PC-9 (cell line): ENCODE measurements around the gene TMUB1. TPM values are rescaled to one million over a fixed set of nuclear protein-coding genes. Genes with fewer than 3 reads are reported as not detected.

Experiments
- BruUV-seq: library from RNA; stranded (reverse); fragments of 400-500 nt; replicated peaks from 2 replicates; lab custom pipeline; 2021; lab: Mats Ljungman, UMichigan
- CTCF ChIA-PET: fragments of 300-600 bp; sonication (Branson Sonifier 250); formaldehyde crosslinking; loops from one replicate; lab custom pipeline; 2022; ENCODE audit warnings: antibody characterized with exemption; lab: Charles Lee
- POLR2A ChIA-PET: fragments of 300-600 bp; sonication (Branson Sonifier 250); formaldehyde crosslinking; loops from one replicate; lab custom pipeline; 2022; ENCODE audit warnings: antibody characterized with exemption; ENCODE audit not compliant: unreplicated experiment; lab: Charles Lee
- DNase-seq, 2 experiments: peaks; one replicate each; pipeline versions ENCODE4 v3.0.0 to v3.0.0-alpha.2; 2015 to 2022; ENCODE audit warnings: mixed read lengths in 1 of 2
- H2AFZ ChIP-seq: fragments of 200-600 bp; sonication (generic); 2 replicates; pipeline ENCODE4 v1.8.1; 2017; ENCODE audit warnings: antibody characterized with exemption
- H3F3A ChIP-seq: fragments of 200-600 bp; sonication (generic); 2 replicates; pipeline ENCODE4 v1.8.1; 2017; ENCODE audit warnings: antibody characterized with exemption, mild to moderate bottlenecking, low read depth; ENCODE audit not compliant: insufficient read depth
- H3K27ac ChIP-seq: fragments of 200-600 bp; sonication (generic); 2 replicates; pipeline ENCODE4 v1.6.1; 2016; ENCODE audit warnings: mixed run types
- H3K27me3 ChIP-seq: fragments of 200-600 bp; sonication (generic); 2 replicates; pipeline ENCODE4 v1.6.1; 2016; ENCODE audit warnings: low read depth, mixed run types; ENCODE audit not compliant: insufficient read depth
- H3K36me3 ChIP-seq: fragments of 200-600 bp; sonication (generic); 2 replicates; pipeline ENCODE4 v1.6.1; 2016; ENCODE audit warnings: low read depth, mixed run types
- H3K4me1 ChIP-seq: fragments of 200-600 bp; sonication (generic); replicated peaks from 2 replicates; pipeline ENCODE4 v1.6.1; 2016; ENCODE audit warnings: mixed run types; ENCODE audit not compliant: insufficient read depth
- H3K4me2 ChIP-seq: fragments of 200-600 bp; sonication (generic); 2 replicates; pipeline ENCODE4 v1.6.1; 2017; ENCODE audit warnings: mixed run types
- H3K4me3 ChIP-seq: fragments of 200-600 bp; sonication (generic); 2 replicates; pipeline ENCODE4 v1.6.1; 2016; ENCODE audit warnings: mixed run types
- H3K79me2 ChIP-seq: fragments of 200-600 bp; sonication (generic); 2 replicates; pipeline ENCODE4 v1.6.1; 2017; ENCODE audit warnings: low read depth, mixed run types
- H3K9me2 ChIP-seq: fragments of 200-600 bp; sonication (generic); 2 replicates; pipeline ENCODE4 v1.8.1; 2017; ENCODE audit warnings: mild to moderate bottlenecking; ENCODE audit not compliant: insufficient read depth
- H3K9me3 ChIP-seq: fragments of 200-600 bp; sonication (generic); 2 replicates; pipeline ENCODE4 v1.8.1; 2016; ENCODE audit warnings: low read depth; ENCODE audit not compliant: insufficient read depth
- H4K20me1 ChIP-seq: fragments of 200-600 bp; sonication (generic); 2 replicates; pipeline ENCODE4 v1.8.1; 2017; ENCODE audit not compliant: insufficient read depth
- EZH2 ChIP-seq: fragments of 200-600 bp; sonication (generic); IDR thresholded peaks from 2 replicates; pipeline ENCODE4 v1.8.0; 2017; ENCODE audit warnings: antibody characterized with exemption, low read depth
- intact Hi-C: fragments of 100-400 bp; cut with micrococcal nuclease; formaldehyde crosslinking; loops from one replicate; pipeline ENCODE4 v1.10.0; 2022; ENCODE audit not compliant: unreplicated experiment
- total RNA-seq: library from RNA; stranded (reverse); gene quantifications from 2 replicates; pipeline ENCODE4 v1.2.3, GENCODE V29; 2021
- TF ChIP-seq, protein P1 (sequence below): fragments of 200-600 bp; sonication (generic); conservative IDR thresholded peaks from 2 replicates; pipeline ENCODE4 v1.6.1; 2017; ENCODE audit warnings: mixed run types, antibody characterized with exemption, mild to moderate bottlenecking, moderate library complexity

TMUB1 gene
- total RNA-seq, 1 experiment from 2014 or later, result 87.8 TPM

DNA sequence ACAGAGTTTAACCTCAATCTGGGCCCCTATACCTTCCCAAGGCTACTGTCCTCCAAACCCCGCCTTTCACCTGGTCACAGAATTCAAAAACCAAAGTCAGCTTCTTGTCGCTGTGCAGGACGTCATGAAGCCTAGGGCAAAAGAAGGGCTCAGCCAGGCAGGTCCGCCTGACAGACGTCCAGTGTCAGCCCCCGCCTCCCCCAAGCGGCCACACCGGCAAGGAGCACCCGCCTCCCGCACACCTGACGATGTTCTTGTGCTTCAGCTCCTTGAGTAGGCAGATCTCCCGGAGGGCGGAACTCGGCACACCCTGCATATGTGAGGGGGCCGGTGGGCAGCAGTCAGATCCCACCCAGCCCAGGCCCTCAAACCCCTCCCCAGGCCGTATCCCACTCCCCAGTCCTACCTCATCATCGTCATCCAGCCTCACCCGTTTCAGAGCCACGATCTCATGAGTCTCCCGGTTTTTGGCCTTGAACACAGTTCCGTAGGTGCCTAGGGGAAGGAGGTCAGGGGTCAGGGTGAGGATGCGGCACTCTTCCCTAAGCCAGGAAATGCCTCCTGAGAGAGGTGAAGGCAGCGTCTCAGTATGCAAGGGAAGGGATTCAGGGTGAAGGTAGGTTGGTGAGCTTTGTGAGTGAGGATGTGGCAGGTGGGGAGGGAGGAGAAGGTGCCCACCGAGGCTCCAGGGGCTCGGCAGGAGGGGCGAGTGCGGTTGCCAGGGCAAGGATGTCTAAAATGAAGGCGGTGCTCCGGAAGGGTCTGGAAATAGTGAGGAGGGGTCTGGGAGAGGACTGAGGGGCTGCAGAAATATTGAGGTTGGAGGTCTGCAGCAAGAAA, 26.4 kb downstream of the TMUB1 start:
- no peak for DNase-seq
- H3K79me2 ChIP-seq, result peaks cover 25% of the 10 kb centered on the region
- H3F3A ChIP-seq, result peaks cover 35% of the 10 kb centered on the region; the same call in 1 of the 2 replicates
- no peaks in the 10 kb centered on the region for H3K27me3 ChIP-seq
- intact Hi-C loops, result no loop called here
- CTCF ChIA-PET, result no interaction called here
- H3K9me3 ChIP-seq, result no peaks in the 10 kb centered on the region
- TF ChIP-seq, protein P1, sequence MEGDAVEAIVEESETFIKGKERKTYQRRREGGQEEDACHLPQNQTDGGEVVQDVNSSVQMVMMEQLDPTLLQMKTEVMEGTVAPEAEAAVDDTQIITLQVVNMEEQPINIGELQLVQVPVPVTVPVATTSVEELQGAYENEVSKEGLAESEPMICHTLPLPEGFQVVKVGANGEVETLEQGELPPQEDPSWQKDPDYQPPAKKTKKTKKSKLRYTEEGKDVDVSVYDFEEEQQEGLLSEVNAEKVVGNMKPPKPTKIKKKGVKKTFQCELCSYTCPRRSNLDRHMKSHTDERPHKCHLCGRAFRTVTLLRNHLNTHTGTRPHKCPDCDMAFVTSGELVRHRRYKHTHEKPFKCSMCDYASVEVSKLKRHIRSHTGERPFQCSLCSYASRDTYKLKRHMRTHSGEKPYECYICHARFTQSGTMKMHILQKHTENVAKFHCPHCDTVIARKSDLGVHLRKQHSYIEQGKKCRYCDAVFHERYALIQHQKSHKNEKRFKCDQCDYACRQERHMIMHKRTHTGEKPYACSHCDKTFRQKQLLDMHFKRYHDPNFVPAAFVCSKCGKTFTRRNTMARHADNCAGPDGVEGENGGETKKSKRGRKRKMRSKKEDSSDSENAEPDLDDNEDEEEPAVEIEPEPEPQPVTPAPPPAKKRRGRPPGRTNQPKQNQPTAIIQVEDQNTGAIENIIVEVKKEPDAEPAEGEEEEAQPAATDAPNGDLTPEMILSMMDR, result no peak
- no peak for TF ChIP-seq EZH2
- H3K9me2 ChIP-seq, result no peaks in the 10 kb centered on the region
- no TSS peak for BruUV-seq
- no peaks in the 10 kb centered on the region; the same call in 1 of the 2 replicates for H4K20me1 ChIP-seq
- peak overlapping the region; percentile 82 for H3K4me3 ChIP-seq
- H3K27ac ChIP-seq, result no peak overlapping the region
- H3K4me2 ChIP-seq, result peak overlapping the region; percentile 98
- no peaks in the 10 kb centered on the region for H3K36me3 ChIP-seq
- POLR2A ChIA-PET, result interaction anchor here (1.0 kb wide), 1 partner anchor 29 kb away, joined by 3 read pairs; the partner anchor contains the start of gene ABCB8
- H3K4me1 ChIP-seq, result peaks cover 32% of the 10 kb centered on the region
- H2AFZ ChIP-seq, result peak overlapping the region; percentile 88

DNA sequence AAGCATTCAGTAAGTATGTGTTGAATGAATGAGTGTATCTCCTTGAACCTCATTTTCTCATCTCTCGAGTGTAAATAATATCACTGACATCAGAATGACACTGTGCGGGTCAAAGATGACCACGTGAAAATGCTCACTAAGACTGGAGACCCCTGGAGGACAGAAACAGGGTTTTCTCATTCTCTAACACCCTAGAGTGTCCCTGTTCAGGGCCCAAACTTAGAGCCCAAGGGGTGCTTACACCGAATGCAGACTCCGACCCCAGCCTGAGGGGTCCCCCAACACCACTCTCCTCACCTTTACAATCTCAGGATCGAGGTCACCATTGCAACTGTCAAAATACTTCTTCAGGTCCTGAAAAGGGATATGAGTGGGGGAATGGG, 27.0 kb downstream of the TMUB1 start:
- no peaks in the 10 kb centered on the region for H3K9me2 ChIP-seq
- H3K79me2 ChIP-seq, result peaks cover 18% of the 10 kb centered on the region
- no peak overlapping the region for H3K27ac ChIP-seq
- ChIA-PET CTCF (no interaction called here), POLR2A (no interaction called here)
- intact Hi-C loops, result no loop called here
- no peaks in the 10 kb centered on the region for H3K9me3 ChIP-seq
- H4K20me1 ChIP-seq, result no peaks in the 10 kb centered on the region
- no peak for DNase-seq
- peaks cover 25% of the 10 kb centered on the region for H3K4me1 ChIP-seq
- BruUV-seq, result no TSS peak
- peak overlapping the region; percentile 98 for H3K4me2 ChIP-seq
- H3F3A ChIP-seq, result peaks cover 30% of the 10 kb centered on the region; the same call in 1 of the 2 replicates
- TF ChIP-seq EZH2, result no peak
- TF ChIP-seq, protein P1, result no peak
- H3K36me3 ChIP-seq, result no peaks in the 10 kb centered on the region
- no peak overlapping the region for H3K4me3 ChIP-seq
- no peaks in the 10 kb centered on the region for H3K27me3 ChIP-seq
- H2AFZ ChIP-seq, result no peak overlapping the region

DNA sequence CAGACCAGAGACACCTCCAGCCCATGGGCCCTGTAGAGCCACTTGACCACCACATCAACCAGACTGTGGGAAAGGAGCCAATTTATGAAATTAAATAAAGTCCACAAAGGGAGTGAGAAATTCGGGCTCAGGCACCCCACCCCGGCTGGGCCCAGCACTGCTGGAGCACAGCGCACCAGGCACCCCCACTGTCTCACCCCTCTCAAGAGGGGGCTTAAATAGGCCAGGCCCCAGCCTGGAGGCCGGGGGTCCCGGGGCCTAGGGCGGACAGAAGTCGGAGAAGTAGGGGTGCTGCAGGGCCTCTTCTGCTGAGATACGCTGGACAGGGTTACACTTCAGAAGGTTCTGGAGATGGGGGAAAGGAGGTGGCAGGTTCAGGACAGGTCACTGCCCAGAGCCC, 29.5 kb downstream of the TMUB1 start:
- intact Hi-C loops, result no loop called here
- Histone ChIP-seq H3K27me3 (no peaks in the 10 kb centered on the region), H4K20me1 (no peaks in the 10 kb centered on the region), H3K79me2 (no peaks in the 10 kb centered on the region), H3K9me3 (no peaks in the 10 kb centered on the region), H2AFZ (no peak overlapping the region), H3K4me1 (peaks cover 11% of the 10 kb centered on the region), H3K27ac (no peak overlapping the region), H3F3A (peaks cover 21% of the 10 kb centered on the region; the same call in 1 of the 2 replicates), H3K4me2 (no peak overlapping the region), H3K4me3 (no peak overlapping the region), H3K9me2 (no peaks in the 10 kb centered on the region), H3K36me3 (no peaks in the 10 kb centered on the region)
- CTCF ChIA-PET, result no interaction called here
- POLR2A ChIA-PET, result no interaction called here
- TF ChIP-seq, protein P1, result no peak
- TF ChIP-seq EZH2, result no peak
- BruUV-seq, result no TSS peak
- DNase-seq, result no peak
